Neutrophil (primary cell): ENCODE results near the gene IGSF9B.

Experiments
- H3K27ac ChIP-seq: fragments of 200-600 bp; sonication (generic); 2 replicates; pipeline ENCODE4 v1.5.1; 2016; ENCODE audit warnings: mild to moderate bottlenecking, moderate library complexity
- H3K27me3 ChIP-seq: fragments of 200-600 bp; sonication (generic); 2 replicates; pipeline ENCODE4 v1.6.0; 2016; ENCODE audit warnings: mild to moderate bottlenecking
- H3K36me3 ChIP-seq: fragments of 200-600 bp; sonication (generic); 2 replicates; pipeline ENCODE4 v1.5.1; 2017
- H3K4me1 ChIP-seq, 2 experiments: fragments of 200-600 bp in 1 of 2; sonication (generic) in 1 of 2; 1 replicate in 1 of 2; 2 replicates in 1 of 2; pipeline versions ENCODE4 v1.5.1 to v1.6.1; 2013 to 2016; ENCODE audit warnings: low read depth in 1 of 2, low read length in 1 of 2, mild to moderate bottlenecking in 1 of 2, moderate library complexity in 1 of 2; ENCODE audit not compliant: control insufficient read depth in 1 of 2, insufficient read depth in 1 of 2
- H3K4me3 ChIP-seq, 2 experiments: fragments of 200-600 bp in 1 of 2; sonication (generic) in 1 of 2; 1 replicate in 1 of 2; 2 replicates in 1 of 2; pipeline ENCODE4 v1.5.1; 2013 to 2016; ENCODE audit warnings: low read depth in 1 of 2, low read length in 1 of 2, mild to moderate bottlenecking in 1 of 2, moderate library complexity in 1 of 2
- H3K9me3 ChIP-seq: fragments of 200-600 bp; sonication (generic); 2 replicates; pipeline ENCODE4 v1.5.1; 2016
- TF ChIP-seq, protein P1 (sequence below): fragments of 200-600 bp; sonication (generic); IDR thresholded peaks from 2 replicates; pipeline ENCODE4 v1.5.1; 2016; ENCODE audit warnings: antibody characterized with exemption

IGSF9B gene

DNA sequence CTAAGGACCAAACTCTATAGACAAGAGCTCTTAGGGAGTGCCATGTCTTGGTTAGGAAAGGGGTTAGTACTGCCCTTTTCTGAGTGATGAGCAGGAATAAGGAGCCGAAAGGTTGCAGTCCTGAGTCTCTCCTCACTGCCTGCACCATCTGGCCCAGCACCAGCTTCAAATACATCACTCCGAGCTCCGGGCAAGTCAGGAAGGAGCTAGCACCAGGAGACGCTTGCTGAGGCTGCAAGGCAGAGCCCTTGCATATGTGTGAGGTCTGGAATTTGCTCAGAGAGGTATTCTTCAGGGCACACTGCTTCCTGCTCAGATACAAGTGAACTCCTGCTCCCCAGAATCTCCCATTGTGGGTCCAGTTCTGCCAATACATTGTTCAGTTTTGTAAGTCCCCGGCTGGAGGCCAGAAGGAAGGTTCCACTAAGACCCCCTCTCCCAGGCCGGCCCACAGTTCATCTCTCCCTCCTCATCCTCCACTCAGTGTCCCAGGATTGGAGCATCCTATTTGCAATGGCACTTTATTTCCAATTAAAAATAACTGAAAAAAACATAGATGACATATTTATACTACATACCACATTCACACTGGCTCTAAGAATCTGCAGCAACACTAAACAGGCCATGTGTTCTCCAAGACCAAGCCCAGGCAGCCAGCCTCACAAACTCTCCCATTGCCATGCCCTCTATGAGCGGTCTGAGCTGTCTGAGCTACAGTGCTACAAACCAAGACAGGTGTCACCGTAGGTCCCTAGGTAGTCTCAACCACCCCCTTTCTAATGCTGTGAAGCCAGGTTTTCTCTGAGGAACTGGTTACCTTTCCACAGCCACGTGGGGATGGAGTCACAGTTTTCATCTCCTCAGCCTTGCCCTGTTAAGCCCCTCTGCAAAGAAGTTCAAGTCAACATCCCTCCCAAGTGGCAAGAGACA is 56.3 kb downstream of the IGSF9B start:
- no peaks in the 10 kb centered on the region for H3K27me3 ChIP-seq
- H3K36me3 ChIP-seq = no peaks in the 10 kb centered on the region
- no peaks in the 10 kb centered on the region for H3K9me3 ChIP-seq
- no peaks in the 10 kb centered on the region for H3K4me1 ChIP-seq
- TF ChIP-seq, protein P1, sequence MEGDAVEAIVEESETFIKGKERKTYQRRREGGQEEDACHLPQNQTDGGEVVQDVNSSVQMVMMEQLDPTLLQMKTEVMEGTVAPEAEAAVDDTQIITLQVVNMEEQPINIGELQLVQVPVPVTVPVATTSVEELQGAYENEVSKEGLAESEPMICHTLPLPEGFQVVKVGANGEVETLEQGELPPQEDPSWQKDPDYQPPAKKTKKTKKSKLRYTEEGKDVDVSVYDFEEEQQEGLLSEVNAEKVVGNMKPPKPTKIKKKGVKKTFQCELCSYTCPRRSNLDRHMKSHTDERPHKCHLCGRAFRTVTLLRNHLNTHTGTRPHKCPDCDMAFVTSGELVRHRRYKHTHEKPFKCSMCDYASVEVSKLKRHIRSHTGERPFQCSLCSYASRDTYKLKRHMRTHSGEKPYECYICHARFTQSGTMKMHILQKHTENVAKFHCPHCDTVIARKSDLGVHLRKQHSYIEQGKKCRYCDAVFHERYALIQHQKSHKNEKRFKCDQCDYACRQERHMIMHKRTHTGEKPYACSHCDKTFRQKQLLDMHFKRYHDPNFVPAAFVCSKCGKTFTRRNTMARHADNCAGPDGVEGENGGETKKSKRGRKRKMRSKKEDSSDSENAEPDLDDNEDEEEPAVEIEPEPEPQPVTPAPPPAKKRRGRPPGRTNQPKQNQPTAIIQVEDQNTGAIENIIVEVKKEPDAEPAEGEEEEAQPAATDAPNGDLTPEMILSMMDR = no peak
- H3K4me3 ChIP-seq = no peak overlapping the region
- H3K27ac ChIP-seq = no peak overlapping the region

DNA sequence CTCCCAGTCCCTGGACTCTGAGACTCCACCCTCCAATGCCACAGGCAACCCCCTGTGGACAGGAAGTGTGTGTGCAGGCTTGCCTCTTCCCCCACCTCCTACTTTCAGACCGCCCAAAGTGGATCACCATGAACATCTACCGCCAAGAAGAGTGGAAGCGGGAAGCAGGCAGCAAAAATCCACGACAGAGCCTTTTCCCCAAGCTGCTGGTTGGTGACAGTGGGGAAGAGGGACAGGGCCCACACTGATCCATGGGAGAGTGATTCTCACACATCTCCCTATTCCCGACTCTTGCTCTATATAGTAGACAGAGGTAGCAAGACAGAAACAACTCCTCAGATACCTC is 58.0 kb downstream of the IGSF9B start:
- Histone ChIP-seq H3K36me3 (no peaks in the 10 kb centered on the region), H3K4me3 (no peak overlapping the region), H3K27ac (no peak overlapping the region), H3K4me1 (no peaks in the 10 kb centered on the region), H3K27me3 (no peaks in the 10 kb centered on the region), H3K9me3 (no peaks in the 10 kb centered on the region)
- TF ChIP-seq, protein P1 = no peak

DNA sequence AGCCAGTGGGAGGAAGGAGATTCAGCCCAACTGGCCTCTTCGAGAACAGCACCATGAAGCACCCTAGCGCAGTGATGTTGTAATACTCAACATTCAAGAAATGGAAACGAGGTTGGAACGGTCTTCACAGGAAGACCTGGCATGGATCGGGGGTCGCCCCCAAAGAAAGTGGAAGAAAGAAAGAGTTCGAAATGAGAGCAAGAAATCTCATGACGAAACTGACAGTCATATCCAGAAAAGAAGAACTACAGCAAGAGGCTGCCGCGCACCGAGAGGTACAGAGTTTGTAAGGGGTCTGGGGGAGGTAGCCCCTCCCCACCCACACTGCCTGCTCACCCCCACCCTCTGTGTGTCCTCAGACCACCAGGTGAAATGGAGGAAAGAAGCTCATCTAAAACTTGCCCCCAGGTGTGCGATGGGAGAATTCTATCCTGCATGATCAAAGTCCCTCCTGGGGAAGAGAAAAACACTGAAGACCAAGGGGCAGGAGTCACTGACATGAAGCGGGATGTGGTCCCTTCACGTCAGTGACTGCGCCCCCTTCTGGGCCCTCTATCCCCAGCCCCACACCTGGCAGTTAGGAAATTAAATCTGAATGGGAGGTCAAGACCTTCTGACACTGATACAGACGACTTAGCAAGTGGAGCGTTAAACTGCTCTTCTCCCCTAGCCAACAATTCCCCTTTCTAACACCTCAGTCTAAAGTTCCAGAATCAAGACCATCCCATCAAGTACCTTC is 58.6 kb downstream of the IGSF9B start:
- TF ChIP-seq, protein P1 = no peak

DNA sequence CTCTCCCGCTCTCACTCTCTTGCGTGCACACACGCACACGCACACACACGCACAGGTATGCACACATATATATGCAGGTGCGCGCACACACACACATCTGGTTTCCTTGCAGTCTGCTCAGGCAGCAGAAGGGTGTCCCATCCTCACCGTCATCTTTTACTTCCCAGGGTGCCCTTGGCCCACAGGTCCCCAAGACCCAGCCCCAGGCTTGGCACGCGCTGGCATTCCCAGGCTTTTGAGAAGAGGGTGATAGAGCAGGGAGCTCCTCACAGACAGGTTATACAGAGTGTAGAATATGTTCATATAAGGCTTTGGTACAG is 59.5 kb downstream of the IGSF9B start:
- Histone ChIP-seq H3K9me3 (no peaks in the 10 kb centered on the region), H3K27me3 (no peaks in the 10 kb centered on the region), H3K4me3 (no peak overlapping the region), H3K4me1 (no peaks in the 10 kb centered on the region), H3K27ac (no peak overlapping the region), H3K36me3 (no peaks in the 10 kb centered on the region)
- TF ChIP-seq, protein P1 = no peak

More for the DNA sequence above, 58.6 kb downstream of the IGSF9B start:
- Histone ChIP-seq H3K4me1 (no peaks in the 10 kb centered on the region), H3K27ac (no peak overlapping the region), H3K4me3 (no peak overlapping the region), H3K36me3 (no peaks in the 10 kb centered on the region), H3K9me3 (no peaks in the 10 kb centered on the region), H3K27me3 (no peaks in the 10 kb centered on the region)

DNA sequence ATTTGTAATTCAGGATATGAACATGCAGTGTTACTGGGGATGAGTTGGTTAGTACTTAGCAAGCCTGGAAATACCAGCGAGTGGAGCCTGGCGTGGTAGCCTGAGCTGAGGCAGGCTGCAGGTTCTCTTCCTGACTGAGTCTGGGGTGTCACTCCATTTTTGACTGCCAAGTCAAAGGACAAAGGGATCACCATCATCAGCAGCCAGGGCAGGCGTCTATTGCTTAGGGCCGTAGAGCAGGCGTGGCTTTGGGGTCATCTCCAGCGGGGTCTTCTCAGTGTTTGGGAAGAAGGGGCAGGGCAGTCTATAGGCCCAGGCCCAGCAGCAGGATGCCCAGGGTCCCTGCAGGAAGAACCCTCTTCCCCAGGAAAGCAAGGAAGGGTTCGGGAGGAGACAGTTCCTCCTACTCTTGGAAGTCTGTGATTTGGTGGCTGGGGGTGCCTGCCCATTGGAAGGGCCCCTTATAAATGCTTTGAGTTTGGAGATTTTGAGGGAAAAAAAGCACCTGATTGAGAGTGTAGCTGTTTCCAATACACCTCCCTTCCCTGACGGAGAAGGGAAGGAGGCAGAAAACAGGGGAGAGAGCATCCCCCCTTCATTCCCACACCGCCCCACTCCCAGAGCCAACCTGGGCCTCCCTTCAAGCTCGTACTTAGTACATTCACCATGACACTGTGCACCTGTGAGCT is 60.0 kb downstream of the IGSF9B start:
- no peaks in the 10 kb centered on the region for H3K27me3 ChIP-seq
- no peaks in the 10 kb centered on the region for H3K4me1 ChIP-seq
- H3K4me3 ChIP-seq = no peak overlapping the region
- no peak overlapping the region for H3K27ac ChIP-seq
- no peaks in the 10 kb centered on the region for H3K9me3 ChIP-seq
- H3K36me3 ChIP-seq = no peaks in the 10 kb centered on the region
- TF ChIP-seq, protein P1 = no peak
